Panc1 (cell line): ENCODE measurements around the gene ATP2B2.

Experiments
- POLR2AphosphoS5 ChIP-seq: IDR thresholded peaks from 2 replicates; pipeline ENCODE4 v1.6.1; 2012; ENCODE audit warnings: mild to moderate bottlenecking, low read depth, low read length, moderate library complexity
- SIN3A ChIP-seq: IDR thresholded peaks from 2 replicates; pipeline ENCODE4 v1.6.1; 2012; ENCODE audit warnings: low read depth, mild to moderate bottlenecking, low read length, moderate library complexity, borderline replicate concordance; ENCODE audit not compliant: insufficient read depth
- TCF7L2 ChIP-seq: IDR thresholded peaks from 2 replicates; pipeline ENCODE4 v1.6.1; 2011; ENCODE audit warnings: mild to moderate bottlenecking, low read depth, low read length, inconsistent platforms
- TF ChIP-seq, protein P1 (sequence below), 2 experiments: IDR thresholded peaks; 2 replicates each; pipeline ENCODE4 v1.6.1; 2011 to 2012; ENCODE audit warnings: low read depth in 2 of 2, control low read depth in 1 of 2, low read length in 1 of 2, mild to moderate bottlenecking in 1 of 2, moderate library complexity in 1 of 2; ENCODE audit not compliant: insufficient read depth in 1 of 2
- TF ChIP-seq, protein P2 (sequence below): fragments of 450-650 bp; IDR thresholded peaks from 2 replicates; pipeline ENCODE4 v1.5.1; 2017; ENCODE audit warnings: mild to moderate bottlenecking

DNA sequence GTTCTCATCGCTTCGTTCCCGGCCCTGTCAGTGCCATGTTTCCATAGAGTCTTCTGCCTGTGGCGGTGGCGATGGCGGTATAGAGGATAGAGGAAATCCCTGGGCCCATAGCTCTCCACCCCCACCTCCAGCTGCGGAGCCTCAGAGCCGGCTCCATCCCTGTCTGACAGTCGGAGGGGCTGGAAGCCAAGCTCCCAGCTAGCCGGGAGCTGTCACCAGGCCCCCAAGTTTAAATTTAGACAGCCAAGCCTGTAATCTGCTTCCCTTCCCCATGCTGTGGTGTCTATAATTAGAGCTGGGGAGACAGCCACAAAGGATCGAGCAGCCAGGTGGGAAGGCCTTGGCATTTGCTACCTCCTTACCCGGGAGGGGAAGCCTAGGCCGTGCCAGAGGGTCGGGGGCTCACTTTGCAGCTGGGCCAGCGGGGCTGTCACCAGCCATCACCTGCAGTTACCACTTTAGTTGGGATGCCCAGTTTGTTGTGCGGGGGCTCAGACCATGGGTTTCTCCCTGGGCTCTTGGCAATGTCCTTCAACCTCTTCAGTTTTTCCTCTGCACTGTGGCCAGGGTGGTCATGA, 128.1 kb downstream of the ATP2B2 start:
- TF ChIP-seq, protein P1, sequence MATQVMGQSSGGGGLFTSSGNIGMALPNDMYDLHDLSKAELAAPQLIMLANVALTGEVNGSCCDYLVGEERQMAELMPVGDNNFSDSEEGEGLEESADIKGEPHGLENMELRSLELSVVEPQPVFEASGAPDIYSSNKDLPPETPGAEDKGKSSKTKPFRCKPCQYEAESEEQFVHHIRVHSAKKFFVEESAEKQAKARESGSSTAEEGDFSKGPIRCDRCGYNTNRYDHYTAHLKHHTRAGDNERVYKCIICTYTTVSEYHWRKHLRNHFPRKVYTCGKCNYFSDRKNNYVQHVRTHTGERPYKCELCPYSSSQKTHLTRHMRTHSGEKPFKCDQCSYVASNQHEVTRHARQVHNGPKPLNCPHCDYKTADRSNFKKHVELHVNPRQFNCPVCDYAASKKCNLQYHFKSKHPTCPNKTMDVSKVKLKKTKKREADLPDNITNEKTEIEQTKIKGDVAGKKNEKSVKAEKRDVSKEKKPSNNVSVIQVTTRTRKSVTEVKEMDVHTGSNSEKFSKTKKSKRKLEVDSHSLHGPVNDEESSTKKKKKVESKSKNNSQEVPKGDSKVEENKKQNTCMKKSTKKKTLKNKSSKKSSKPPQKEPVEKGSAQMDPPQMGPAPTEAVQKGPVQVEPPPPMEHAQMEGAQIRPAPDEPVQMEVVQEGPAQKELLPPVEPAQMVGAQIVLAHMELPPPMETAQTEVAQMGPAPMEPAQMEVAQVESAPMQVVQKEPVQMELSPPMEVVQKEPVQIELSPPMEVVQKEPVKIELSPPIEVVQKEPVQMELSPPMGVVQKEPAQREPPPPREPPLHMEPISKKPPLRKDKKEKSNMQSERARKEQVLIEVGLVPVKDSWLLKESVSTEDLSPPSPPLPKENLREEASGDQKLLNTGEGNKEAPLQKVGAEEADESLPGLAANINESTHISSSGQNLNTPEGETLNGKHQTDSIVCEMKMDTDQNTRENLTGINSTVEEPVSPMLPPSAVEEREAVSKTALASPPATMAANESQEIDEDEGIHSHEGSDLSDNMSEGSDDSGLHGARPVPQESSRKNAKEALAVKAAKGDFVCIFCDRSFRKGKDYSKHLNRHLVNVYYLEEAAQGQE (IDR thresholded peaks at IDR 0.05; ENCODE audit: insufficient read depth in 1 of 2, low read depth in 2 of 2, low read length in 1 of 2): no peak
- TF ChIP-seq TCF7L2 (no peak), POLR2AphosphoS5 (no peak), SIN3A (no peak)
- TF ChIP-seq, protein P2, sequence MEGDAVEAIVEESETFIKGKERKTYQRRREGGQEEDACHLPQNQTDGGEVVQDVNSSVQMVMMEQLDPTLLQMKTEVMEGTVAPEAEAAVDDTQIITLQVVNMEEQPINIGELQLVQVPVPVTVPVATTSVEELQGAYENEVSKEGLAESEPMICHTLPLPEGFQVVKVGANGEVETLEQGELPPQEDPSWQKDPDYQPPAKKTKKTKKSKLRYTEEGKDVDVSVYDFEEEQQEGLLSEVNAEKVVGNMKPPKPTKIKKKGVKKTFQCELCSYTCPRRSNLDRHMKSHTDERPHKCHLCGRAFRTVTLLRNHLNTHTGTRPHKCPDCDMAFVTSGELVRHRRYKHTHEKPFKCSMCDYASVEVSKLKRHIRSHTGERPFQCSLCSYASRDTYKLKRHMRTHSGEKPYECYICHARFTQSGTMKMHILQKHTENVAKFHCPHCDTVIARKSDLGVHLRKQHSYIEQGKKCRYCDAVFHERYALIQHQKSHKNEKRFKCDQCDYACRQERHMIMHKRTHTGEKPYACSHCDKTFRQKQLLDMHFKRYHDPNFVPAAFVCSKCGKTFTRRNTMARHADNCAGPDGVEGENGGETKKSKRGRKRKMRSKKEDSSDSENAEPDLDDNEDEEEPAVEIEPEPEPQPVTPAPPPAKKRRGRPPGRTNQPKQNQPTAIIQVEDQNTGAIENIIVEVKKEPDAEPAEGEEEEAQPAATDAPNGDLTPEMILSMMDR: no peak
